ENCODE data around the gene GNAZ. TPM values are rescaled to one million over a fixed set of nuclear protein-coding genes. Genes with fewer than 3 reads are reported as not detected.

The GNAZ gene
- total and polyA plus RNA-seq, 2 donors from 2014 or later: 3.7 to 5.7 TPM

DNA sequence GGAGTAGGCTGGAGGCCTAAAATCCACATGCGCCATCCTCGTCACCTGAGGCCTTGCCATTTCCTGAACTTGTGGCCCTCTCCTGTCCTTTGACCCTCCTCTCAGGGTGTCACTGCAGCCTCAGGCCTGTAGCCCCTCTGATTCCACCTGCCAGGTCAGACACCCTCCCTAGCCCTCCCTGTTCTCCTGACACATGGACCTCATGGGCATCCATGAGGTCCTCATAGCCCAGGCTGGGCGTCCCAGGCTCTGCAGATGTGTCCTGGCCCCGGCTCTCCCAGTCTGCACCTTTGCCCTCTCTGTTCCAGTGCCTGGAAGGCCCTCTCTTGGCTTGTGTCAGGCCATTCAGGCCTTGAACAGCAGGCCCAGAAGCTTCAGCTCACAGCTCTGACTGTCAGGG lies 90.7 kb downstream of the GNAZ start:
- intact Hi-C loops (cut with DNase I): no loop called here
- DNase-seq: no peak
- FAIRE-seq: no peak
- H3K36me3 ChIP-seq (ENCODE audit: control insufficient read depth in 2 of 3, insufficient read depth in 3 of 3, low read length in 3 of 3): peaks cover 0 to 6% (median 0%) of the 10 kb centered on the region in 3 donors
- peaks cover 0 to 3% (median 0%) of the 10 kb centered on the region in 3 donors for H3K4me1 ChIP-seq (ENCODE audit: control insufficient read depth in 2 of 3, insufficient read depth in 2 of 3, low read depth in 1 of 3, low read length in 3 of 3)
- H3K4me3 ChIP-seq (ENCODE audit: low read length in 3 of 3): no peak overlapping the region
- TF ChIP-seq, protein P1, sequence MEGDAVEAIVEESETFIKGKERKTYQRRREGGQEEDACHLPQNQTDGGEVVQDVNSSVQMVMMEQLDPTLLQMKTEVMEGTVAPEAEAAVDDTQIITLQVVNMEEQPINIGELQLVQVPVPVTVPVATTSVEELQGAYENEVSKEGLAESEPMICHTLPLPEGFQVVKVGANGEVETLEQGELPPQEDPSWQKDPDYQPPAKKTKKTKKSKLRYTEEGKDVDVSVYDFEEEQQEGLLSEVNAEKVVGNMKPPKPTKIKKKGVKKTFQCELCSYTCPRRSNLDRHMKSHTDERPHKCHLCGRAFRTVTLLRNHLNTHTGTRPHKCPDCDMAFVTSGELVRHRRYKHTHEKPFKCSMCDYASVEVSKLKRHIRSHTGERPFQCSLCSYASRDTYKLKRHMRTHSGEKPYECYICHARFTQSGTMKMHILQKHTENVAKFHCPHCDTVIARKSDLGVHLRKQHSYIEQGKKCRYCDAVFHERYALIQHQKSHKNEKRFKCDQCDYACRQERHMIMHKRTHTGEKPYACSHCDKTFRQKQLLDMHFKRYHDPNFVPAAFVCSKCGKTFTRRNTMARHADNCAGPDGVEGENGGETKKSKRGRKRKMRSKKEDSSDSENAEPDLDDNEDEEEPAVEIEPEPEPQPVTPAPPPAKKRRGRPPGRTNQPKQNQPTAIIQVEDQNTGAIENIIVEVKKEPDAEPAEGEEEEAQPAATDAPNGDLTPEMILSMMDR (IDR thresholded peaks at IDR 0.05; ENCODE audit: borderline replicate concordance, extremely low read depth, insufficient read depth): no peak
- H3K27me3 ChIP-seq (ENCODE audit: control insufficient read depth, insufficient read depth, low read length): no peaks in the 10 kb centered on the region
- no peak overlapping the region for H3K9ac ChIP-seq (ENCODE audit: low read length in 3 of 3)
- no peak overlapping the region for H3K27ac ChIP-seq (ENCODE audit: low read depth in 2 of 2, low read length in 2 of 2)
- H3K9me3 ChIP-seq (ENCODE audit: control insufficient read depth in 2 of 3, insufficient read depth in 1 of 3, low read length in 3 of 3): no peaks in the 10 kb centered on the region

DNA sequence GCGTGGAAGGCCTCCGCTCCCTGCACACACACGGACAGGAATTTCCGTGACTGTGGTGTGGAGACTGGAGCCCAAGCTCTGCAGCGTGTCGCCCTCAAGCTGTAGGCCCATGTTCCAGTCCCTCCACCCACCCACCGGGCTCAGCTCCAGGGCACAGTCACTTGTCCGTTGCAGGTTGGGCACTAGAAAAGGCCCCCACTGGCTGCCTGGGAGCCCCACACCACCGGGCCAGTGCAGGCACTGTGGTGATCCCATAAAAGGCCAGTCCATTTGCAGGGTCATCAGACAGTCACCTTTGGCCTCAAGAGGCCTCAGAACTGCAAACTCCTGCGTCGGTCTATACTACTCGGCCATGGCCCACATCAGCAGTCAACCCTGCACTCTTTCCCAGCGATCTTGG lies 91.3 kb downstream of the GNAZ start:
- Histone ChIP-seq H3K4me1 (ENCODE audit: control insufficient read depth in 2 of 3, insufficient read depth in 2 of 3, low read depth in 1 of 3, low read length in 3 of 3) (peaks cover 0 to 3% (median 0%) of the 10 kb centered on the region in 3 donors), H3K27me3 (ENCODE audit: control insufficient read depth, insufficient read depth, low read length) (no peaks in the 10 kb centered on the region), H3K9ac (ENCODE audit: low read length in 3 of 3) (no peak overlapping the region), H3K27ac (ENCODE audit: low read depth in 2 of 2, low read length in 2 of 2) (no peak overlapping the region), H3K9me3 (ENCODE audit: control insufficient read depth in 2 of 3, insufficient read depth in 1 of 3, low read length in 3 of 3) (no peaks in the 10 kb centered on the region), H3K36me3 (ENCODE audit: control insufficient read depth in 2 of 3, insufficient read depth in 3 of 3, low read length in 3 of 3) (peaks cover 0 to 3% (median 0%) of the 10 kb centered on the region in 3 donors), H3K4me3 (ENCODE audit: low read length in 3 of 3) (no peak overlapping the region)
- DNase-seq: no peak
- TF ChIP-seq, protein P1 (IDR thresholded peaks at IDR 0.05; ENCODE audit: borderline replicate concordance, extremely low read depth, insufficient read depth): no peak
- no peak for FAIRE-seq
- intact Hi-C loops (cut with DNase I): no loop called here

DNA sequence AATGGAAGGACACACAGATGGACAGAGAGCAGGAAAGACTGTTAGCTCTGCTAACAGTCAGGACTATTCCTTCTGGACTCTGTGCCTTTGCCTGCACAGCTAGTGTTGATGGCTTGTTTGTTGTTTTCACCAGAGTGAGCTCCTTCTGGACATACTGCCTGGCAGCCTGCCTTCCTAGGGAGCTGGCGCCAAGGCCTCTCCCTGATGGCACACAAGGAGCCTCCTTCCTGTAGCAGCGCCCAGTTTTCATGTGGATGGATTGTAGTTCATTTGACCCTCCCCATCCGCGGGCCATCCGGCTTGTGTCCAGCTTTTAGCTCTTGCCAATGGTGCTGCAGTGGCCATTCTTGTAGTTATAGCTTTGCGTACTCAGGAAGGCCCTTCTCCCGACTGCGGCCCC lies 93.3 kb downstream of the GNAZ start:
- H3K36me3 ChIP-seq (ENCODE audit: control insufficient read depth in 2 of 3, insufficient read depth in 3 of 3, low read length in 3 of 3): peaks cover 0 to 3% (median 0%) of the 10 kb centered on the region in 3 donors
- no peak overlapping the region for H3K27ac ChIP-seq (ENCODE audit: low read depth in 2 of 2, low read length in 2 of 2)
- H3K27me3 ChIP-seq (ENCODE audit: control insufficient read depth, insufficient read depth, low read length): no peaks in the 10 kb centered on the region
- FAIRE-seq (no peak), DNase-seq (no peak)
- H3K9ac ChIP-seq (ENCODE audit: low read length in 3 of 3): no peak overlapping the region
- no peak overlapping the region for H3K4me3 ChIP-seq (ENCODE audit: low read length in 3 of 3)
- intact Hi-C loops (cut with DNase I): no loop called here
- no peaks in the 10 kb centered on the region for H3K9me3 ChIP-seq (ENCODE audit: control insufficient read depth in 2 of 3, insufficient read depth in 1 of 3, low read length in 3 of 3)
- H3K4me1 ChIP-seq (ENCODE audit: control insufficient read depth in 2 of 3, insufficient read depth in 2 of 3, low read depth in 1 of 3, low read length in 3 of 3): no peaks in the 10 kb centered on the region
- TF ChIP-seq, protein P1 (IDR thresholded peaks at IDR 0.05; ENCODE audit: borderline replicate concordance, extremely low read depth, insufficient read depth): no peak

DNA sequence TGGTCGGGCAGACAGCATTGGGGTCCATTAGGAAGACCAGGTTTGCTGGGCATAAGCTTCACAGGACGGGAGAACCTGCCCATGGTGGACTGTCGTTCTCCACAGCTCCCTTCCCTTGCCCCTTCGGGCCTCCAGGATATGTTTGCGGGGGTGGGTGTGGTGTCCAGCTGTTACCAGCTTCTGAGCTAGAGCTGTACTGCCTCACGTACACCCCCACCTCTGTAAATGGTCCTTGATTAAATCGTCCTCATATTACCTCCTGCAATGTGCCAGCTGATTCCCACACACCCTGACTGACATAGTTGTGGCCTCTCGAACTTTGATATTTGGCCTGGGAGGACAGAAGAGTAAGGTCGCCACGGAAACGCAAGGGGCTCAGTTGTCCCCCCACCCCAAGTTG lies 93.8 kb downstream of the GNAZ start:
- intact Hi-C loops (cut with DNase I): no loop called here

More for the DNA sequence above, 93.8 kb downstream of the GNAZ start:
- Histone ChIP-seq H3K9me3 (ENCODE audit: control insufficient read depth in 2 of 3, insufficient read depth in 1 of 3, low read length in 3 of 3) (no peaks in the 10 kb centered on the region), H3K36me3 (ENCODE audit: control insufficient read depth in 2 of 3, insufficient read depth in 3 of 3, low read length in 3 of 3) (peaks cover 0 to 3% (median 0%) of the 10 kb centered on the region in 3 donors), H3K27ac (ENCODE audit: low read depth in 2 of 2, low read length in 2 of 2) (no peak overlapping the region), H3K4me1 (ENCODE audit: control insufficient read depth in 2 of 3, insufficient read depth in 2 of 3, low read depth in 1 of 3, low read length in 3 of 3) (no peaks in the 10 kb centered on the region), H3K4me3 (ENCODE audit: low read length in 3 of 3) (no peak overlapping the region), H3K27me3 (ENCODE audit: control insufficient read depth, insufficient read depth, low read length) (no peaks in the 10 kb centered on the region), H3K9ac (ENCODE audit: low read length in 3 of 3) (no peak overlapping the region)
- peak in 1 of 5 donors; percentile 59 for DNase-seq
- TF ChIP-seq, protein P1 (IDR thresholded peaks at IDR 0.05; ENCODE audit: borderline replicate concordance, extremely low read depth, insufficient read depth): no peak
- FAIRE-seq: no peak
